ENCODE results near the gene SHC1. TPM values are rescaled to one million over a fixed set of nuclear protein-coding genes. Genes with fewer than 3 reads are reported as not detected.

SHC1 gene
- total RNA-seq: 177 and 280 TPM in 2 replicates

GRCh38 chr1:154970631-154971340, at the start of gene SHC1:
Gene SHC1, minus strand, starts transcription at chr1:154970747. Its CDS starts 221 bp downstream, at chr1:154970526.

GRCh38 chr1:155002464-155003226, 32.1 kb upstream of the SHC1 start, which contains the start of gene ZBTB7B:
Gene ZBTB7B, plus strand, starts transcription at chr1:155002802. Its CDS starts 11,859 bp downstream, at chr1:155014661.

DNA sequence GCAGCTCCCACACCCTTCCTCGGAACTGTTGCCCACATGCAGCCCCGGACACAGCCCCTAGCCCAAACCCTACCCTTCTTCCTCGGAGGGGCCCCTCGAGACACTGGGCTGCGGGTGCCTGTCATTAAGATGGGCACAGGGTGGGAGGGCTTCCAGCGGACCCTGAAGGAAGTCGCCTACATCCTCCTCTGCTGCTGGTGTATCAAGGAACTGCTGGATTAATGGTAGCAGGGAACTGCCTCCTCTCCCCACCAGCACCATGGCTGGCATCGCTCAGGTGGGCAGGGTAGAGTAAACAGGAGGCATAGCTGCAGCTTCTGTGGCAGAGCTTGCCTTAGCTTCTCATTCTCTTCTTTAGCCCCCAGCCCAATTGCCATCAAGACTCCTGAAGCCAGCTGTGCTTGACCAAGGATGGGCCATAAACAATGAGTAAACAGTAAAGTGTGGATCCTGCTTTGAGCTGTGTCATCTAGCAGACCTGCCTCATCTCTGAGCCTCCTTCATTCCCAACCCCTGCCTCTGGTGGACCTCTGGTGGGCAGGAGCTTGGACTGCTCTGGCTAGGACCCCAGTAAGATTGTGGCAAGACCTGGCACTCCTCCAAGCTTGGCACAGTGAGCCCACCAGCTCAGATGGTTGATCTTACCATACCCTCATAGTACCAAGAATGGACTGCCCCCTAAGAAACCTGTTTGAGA, 23.2 kb upstream of the SHC1 start, which contains the start of gene LENEP:
Gene LENEP (plus strand): TSS at position 15 of the 697 bp plus-strand sequence. CDS start 22 bp downstream, at position 37.

GRCh38 chr1:154982897-154983648, 12.5 kb upstream of the SHC1 start, which contains the start of gene FLAD1:
Gene FLAD1, plus strand, starts transcription at chr1:154983344. Its CDS starts 351 bp downstream, at chr1:154983695.

GRCh38 chr1:154974102-154974807, 3.7 kb upstream of the SHC1 start, which contains the start of gene CKS1B:
Gene CKS1B, plus strand, starts transcription at chr1:154974681. Its CDS starts 65 bp downstream, at chr1:154974746.

DNA sequence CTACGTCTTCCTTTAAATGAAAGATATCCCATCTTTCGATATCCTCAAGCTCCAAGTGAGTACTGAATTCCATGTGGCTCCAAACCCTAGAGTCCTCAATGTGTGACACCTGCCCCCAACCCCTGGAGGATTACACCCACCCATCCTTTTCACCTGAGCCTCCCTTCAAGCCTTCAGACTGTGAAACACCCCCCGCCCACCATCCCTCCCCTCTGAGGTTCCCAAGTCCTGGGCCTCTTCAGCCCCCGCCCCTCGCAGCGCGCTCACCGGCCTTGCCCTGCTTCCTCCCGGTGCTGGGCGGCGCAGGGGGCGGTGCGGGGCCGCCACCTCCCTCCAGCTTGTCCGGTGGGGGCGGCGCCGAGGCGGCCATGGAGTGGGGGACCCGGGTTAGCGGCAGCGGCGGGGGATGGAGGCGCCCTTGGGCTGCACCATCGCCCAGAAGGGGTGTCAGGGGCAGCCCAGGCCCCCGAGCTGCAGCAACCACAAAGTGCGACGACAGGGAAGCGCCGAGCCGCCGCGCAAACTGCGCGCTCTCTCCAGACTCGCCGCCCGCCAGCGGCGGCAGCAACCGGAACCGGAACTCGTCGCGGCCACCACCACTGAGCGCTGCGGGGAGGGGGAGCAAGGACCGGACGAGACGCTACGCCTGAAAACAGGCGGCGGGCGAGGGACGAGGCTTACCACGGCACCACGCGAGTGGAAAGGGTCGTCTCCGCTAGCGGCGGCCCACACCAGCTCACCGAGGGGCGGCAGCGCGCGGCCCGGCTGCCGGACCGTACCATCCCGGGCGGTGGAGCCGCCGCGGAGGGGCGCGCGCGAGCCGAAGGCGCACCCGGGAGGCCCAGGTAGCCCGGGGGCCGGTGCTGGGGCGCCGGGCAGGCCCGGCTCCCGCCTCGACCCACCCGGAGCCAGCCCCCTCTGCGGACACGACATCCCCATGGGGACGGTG, 9.1 kb downstream of the SHC1 start, which contains the start of gene PYGO2:
Gene PYGO2 (minus strand): TSS at position 576 of the 949 bp plus-strand sequence. CDS start 206 bp downstream, at position 370.

DNA sequence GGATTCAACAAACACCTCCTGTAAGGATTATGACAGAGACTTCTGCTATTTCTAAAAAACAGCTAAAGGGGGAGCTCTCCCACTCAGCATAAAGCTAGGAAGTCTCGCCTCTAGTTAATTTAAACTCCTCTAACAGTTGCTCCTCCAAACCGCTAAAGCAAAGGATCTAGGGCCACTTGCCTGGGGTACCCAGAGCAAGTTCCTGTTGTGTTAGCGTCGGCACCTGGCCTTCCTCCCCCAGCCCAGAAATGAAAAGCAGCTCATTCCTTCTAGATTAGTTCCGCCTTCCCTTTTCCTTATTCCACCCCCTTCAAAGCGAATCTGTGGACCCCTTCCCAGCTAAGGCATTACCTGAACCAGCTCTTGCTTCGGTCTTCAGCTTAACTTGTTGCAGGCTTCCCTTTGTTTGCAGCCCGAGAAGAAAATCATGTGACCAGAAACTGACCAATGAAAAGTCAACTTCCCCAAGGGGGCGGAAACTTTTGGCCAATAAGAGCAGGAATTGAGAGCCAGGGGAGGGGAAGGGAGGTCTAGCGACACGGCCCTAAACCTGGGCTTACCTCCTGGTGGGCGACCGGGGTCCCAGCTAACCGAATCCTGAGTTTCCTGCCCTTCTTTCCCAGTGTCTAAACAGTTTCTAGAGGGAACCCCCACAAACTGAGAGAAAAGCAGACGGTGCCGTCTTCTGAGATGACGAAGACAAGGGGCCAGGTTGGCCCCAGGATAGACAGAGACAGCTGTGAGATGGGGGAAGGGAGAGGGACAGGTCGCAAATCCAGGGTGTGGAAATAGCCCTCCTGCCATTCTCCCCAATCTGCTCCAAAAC, 14.6 kb downstream of the SHC1 start, which contains the start of gene PBXIP1:
Gene PBXIP1 (minus strand): TSS at position 382 of the 826 bp plus-strand sequence. CDS start 2,378 bp downstream, outside the sequence.

GRCh38 chr1:154936555-154937084, 33.9 kb downstream of the SHC1 start, which contains the start of gene PMVK:
Gene PMVK, minus strand, starts transcription at chr1:154936719. Its CDS starts 34 bp downstream, at chr1:154936685.

Small RNA genes within 50 kb of the gene (small RNA-seq; reads per million reads assigned to genes)
- gene MIR4258 (not detected), gene RF00017 (not detected)

Other genes with a start within 250 kb of the SHC1 start
- under 0.01 TPM in 1 of 2 replicates, not detected in the other for gene KCNN3, start 100.5 kb downstream of the SHC1 start, total RNA-seq
- gene PMVK, start 34.0 kb downstream of the SHC1 start, total RNA-seq: 6.8 and 8.1 TPM in 2 replicates
- gene PBXIP1, start 14.6 kb downstream of the SHC1 start, total RNA-seq: 17.3 and 18.8 TPM in 2 replicates
- gene PYGO2, start 9.0 kb downstream of the SHC1 start, total RNA-seq: 12.5 and 14.7 TPM in 2 replicates
- gene CKS1B, start 3.9 kb upstream of the SHC1 start, total RNA-seq: 72.5 and 86.0 TPM in 2 replicates
- 21.3 and 26.4 TPM in 2 replicates for gene FLAD1, start 12.6 kb upstream of the SHC1 start, total RNA-seq
- not detected in 2 replicates for gene LENEP, start 22.8 kb upstream of the SHC1 start, total RNA-seq
- gene ZBTB7B, start 32.1 kb upstream of the SHC1 start, total RNA-seq: 11.4 and 14.5 TPM in 2 replicates
- not detected in 2 replicates for gene DCST2, start 63.0 kb upstream of the SHC1 start, total RNA-seq
- not detected in 2 replicates for gene DCST1, start 63.1 kb upstream of the SHC1 start, total RNA-seq
- 99.2 and 126 TPM in 2 replicates for gene ADAM15, start 80.6 kb upstream of the SHC1 start, total RNA-seq
- gene EFNA4, start 93.0 kb upstream of the SHC1 start, total RNA-seq: 0.73 and 1.2 TPM in 2 replicates
- gene EFNA3, start 108.1 kb upstream of the SHC1 start, total RNA-seq: 0.39 and 0.73 TPM in 2 replicates
- 0.37 TPM in 1 of 2 replicates, not detected in the other for gene EFNA1, start 157.1 kb upstream of the SHC1 start, total RNA-seq
- 26.8 and 30.1 TPM in 2 replicates for gene SLC50A1, start 165.1 kb upstream of the SHC1 start, total RNA-seq
- gene DPM3, start 169.8 kb upstream of the SHC1 start, total RNA-seq: 23.5 and 54.4 TPM in 2 replicates
- gene KRTCAP2, start 202.6 kb upstream of the SHC1 start, total RNA-seq: 83.9 and 140 TPM in 2 replicates
- 2.9 and 3.3 TPM in 2 replicates for gene TRIM46, start 203.1 kb upstream of the SHC1 start, total RNA-seq
- gene THBS3, start 237.2 kb upstream of the SHC1 start, total RNA-seq: 9.2 and 14.7 TPM in 2 replicates
- 40.7 and 50.7 TPM in 2 replicates for gene MTX1, start 237.9 kb upstream of the SHC1 start, total RNA-seq